SK-N-MC (cell line): ENCODE data around the gene KLHL1.

ENCODE experiments used
- EZH2 ChIP-seq: fragments of 200-600 bp; sonication (generic); IDR thresholded peaks from one replicate; pipeline ENCODE4 v1.6.1; 2017; ENCODE audit warnings: antibody characterized with exemption
- FOXP2 ChIP-seq: optimal IDR thresholded peaks from 2 replicates; pipeline ENCODE3; 2011; ENCODE audit warnings: mild to moderate bottlenecking, moderate library complexity; ENCODE audit not compliant: insufficient read depth; ENCODE audit errors: extremely low read length, control extremely low read depth
- POLR2AphosphoS5 ChIP-seq: IDR thresholded peaks from 2 replicates; pipeline ENCODE4 v1.6.1; 2012; ENCODE audit warnings: mild to moderate bottlenecking, low read depth, low read length, borderline replicate concordance

DNA sequence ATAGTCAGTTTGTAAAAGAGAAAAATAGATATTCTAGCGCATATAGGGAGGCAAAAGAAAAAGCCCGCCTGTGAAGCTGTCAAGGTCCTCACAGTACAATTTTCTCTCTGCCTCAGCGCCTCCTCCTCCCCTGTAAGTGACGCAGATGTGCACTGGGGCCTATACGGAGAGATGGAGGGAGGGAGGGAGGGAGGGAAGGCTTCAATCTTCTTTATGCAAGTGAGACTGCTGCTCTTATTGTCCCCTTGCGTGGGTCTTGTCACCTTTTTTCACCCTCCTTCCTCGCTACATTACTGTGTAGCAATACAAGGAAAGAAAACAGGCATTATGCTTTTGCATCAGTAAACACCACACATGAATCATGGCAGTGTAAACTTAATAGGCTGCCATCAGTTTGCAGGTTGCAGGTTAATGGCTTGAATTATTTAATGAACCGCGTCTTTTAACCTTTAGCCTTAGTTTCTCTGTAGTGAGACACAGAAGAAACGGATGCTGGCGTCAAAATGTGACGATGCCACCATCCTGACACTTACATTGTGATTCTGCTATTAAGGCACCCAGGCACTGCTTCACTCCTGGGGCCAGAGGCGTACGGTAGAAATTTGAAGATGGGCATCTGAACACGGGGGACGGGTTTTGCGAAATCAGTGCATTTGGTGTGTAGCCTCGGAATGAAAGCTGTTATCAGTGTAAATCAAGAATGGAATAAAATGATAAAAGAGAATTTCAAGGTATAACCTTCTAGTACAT, at the start of gene KLHL1:
- TF ChIP-seq EZH2 = no peak
- no peak for TF ChIP-seq POLR2AphosphoS5
- no peak for TF ChIP-seq FOXP2
